GM12872 (cell line): ENCODE measurements around the gene EPB42.

Experiments
- TF ChIP-seq, protein P1 (sequence below): IDR thresholded peaks from 3 replicates; pipeline ENCODE4 v1.5.1; 2011; ENCODE audit warnings: low read depth, mild to moderate bottlenecking, low read length, moderate library complexity; ENCODE audit not compliant: insufficient read depth

Gene EPB42

DNA sequence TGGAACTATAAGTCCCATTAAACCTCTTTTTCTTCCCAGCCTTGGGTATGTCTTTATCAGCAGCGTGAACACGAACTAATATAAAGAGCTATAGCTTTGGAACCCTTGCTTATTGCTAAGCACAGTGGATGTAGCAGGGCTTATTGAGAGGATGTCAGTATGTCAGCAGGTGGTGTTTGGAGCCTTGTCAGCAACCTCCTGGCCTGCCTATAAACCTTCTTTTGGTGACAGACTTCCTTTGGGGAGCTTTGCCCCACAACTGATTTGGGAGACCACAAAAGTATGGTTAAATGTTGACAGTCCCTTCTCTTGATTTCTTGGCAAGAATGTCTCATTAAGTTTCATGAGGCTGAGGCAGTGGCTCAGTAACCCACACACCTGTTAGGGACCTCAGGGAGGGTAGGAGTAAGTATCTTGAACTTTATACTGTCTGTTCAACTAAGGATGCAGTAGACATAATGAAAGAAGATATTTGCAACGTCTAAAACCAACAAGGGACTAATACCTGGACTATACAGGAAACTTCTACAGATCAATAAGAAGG is 20.8 kb downstream of the EPB42 start:
- TF ChIP-seq, protein P1, sequence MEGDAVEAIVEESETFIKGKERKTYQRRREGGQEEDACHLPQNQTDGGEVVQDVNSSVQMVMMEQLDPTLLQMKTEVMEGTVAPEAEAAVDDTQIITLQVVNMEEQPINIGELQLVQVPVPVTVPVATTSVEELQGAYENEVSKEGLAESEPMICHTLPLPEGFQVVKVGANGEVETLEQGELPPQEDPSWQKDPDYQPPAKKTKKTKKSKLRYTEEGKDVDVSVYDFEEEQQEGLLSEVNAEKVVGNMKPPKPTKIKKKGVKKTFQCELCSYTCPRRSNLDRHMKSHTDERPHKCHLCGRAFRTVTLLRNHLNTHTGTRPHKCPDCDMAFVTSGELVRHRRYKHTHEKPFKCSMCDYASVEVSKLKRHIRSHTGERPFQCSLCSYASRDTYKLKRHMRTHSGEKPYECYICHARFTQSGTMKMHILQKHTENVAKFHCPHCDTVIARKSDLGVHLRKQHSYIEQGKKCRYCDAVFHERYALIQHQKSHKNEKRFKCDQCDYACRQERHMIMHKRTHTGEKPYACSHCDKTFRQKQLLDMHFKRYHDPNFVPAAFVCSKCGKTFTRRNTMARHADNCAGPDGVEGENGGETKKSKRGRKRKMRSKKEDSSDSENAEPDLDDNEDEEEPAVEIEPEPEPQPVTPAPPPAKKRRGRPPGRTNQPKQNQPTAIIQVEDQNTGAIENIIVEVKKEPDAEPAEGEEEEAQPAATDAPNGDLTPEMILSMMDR, result no peak

DNA sequence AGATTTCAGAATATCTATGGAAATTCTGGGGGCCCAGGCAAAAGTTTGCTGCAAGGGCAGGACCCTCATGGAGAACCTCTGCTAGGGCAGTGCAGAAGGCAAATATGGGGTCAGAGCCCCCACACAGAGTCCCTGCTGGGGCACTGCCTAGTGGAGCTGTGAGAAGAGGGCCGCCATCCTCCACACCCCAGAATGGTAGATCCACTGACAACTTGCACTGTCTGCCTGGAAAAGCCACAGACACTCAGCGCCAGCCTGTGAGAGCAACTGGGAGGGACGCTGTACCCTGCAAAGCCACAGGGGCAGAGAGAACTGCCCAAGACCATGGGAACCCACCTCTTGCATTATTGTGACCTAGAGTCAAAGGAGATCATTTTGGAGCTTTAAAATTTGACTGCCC is 21.8 kb downstream of the EPB42 start:
- TF ChIP-seq, protein P1, result no peak

DNA sequence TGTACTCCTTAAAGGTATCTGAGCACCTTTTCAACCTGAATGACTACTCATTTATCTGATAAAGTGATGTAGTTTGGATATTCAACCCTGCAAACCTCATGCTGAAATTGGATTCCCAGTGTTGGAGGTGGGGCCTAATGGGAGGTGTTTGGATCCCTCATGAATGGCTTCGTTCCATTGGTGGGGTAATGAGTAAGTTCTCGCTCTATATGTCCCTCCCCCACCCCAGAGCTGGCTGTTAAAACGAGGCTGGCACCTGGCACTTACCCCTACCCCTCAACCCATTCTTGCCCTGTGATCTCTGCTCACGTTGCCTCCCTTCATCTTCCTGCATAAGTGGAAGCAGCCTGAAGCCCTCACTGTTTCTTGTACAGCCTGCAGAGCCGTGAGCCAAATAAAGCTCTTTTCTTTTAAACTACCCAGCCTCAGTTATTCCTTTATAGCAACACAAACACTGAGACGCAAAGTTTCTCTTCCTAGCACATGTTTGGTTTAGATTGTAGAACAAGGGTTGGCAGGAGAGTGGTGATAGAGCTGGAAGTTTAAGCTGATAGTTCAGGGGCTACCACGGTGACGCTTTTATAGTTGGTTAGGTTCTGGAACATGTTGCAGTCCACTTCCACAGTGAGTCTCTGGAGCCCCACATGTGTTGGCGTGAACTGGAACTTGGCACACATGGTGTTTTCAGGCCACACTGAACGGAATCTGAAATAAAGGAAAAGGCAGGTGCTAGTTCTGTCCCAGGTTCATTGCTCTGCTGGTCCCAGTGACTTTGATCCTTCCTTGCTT is 23.9 kb downstream of the EPB42 start:
- TF ChIP-seq, protein P1, result no peak

DNA sequence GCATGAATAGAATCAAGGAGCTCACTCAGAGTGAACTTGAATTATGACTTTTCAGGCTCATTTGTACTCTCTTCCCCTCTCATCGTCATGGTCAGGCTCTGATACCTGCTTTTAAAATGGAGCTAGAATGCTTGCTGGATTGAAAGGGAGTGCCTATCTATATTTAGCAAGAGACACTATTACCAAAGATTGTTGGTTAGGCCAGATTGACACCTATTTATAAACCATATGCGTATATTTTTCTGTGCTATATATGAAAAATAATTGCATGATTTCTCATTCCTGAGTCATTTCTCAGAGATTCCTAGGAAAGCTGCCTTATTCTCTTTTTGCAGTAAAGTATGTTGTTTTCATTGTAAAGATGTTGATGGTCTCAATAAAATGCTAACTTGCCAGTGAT is 26.0 kb downstream of the EPB42 start:
- TF ChIP-seq, protein P1, result no peak

DNA sequence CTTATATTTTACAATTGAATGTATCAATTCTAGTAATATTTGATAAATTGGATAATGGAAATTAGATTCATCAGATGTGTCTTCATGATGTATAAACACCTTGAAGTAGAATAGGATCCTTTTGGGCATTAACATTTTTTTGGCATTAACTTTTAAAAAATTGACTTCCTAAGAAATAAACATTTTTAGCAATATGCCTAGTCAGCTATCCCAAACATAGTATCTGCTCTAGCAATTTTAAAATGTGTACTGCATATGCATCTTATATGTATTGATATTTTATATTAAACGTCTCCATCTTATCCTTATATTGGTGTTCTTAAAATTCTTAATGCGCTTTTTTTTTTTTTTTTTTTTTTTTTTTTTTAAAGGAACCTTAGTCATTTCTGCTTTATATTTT is 27.1 kb downstream of the EPB42 start:
- TF ChIP-seq, protein P1, result no peak

DNA sequence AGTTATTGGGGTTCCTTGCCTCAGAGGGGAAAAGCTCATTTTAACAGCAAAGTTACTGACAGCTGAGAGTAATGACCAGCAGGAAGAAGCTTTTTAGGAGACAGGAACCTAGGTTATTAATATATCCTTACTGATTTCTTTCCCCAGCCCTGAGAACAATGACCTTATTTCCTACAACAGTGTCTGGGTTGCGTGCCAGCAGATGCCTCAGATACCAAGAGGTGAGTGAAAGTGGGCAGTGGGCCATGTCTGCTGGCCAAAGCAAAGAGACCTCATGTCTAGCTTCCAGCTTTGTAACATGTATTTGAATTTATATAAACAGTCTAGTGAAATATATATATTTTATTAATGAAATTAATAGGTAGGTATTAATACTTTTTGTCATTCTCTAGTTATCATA is 30.6 kb downstream of the EPB42 start:
- TF ChIP-seq, protein P1, result no peak

DNA sequence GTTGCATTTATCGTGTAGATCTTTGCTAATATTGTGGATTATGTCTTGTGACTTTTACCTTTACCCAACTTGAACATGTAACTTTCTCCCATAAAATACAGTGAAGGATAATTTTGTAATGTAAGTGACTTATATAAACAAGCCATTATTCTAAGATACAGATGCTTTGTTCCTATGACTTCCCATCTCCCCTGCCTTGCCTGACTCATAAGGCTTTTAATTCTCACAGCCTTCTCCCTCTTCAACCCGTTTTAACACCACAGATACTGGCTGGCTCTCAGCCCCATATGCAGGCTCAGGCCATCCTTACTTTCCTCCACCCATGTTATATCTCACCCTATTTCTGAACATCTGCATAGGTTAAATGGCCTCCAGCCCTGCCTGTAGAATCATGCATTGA is 31.5 kb downstream of the EPB42 start:
- TF ChIP-seq, protein P1, result no peak
